HG03460 (cell line): ENCODE measurements around the gene TOX2.

Experiments used
- ATAC-seq: cut with Tn5 transposase; IDR thresholded peaks from one replicate; pipeline ENCODE4 v1.9.1; 2021; ENCODE audit not compliant: unreplicated experiment

The TOX2 gene

DNA sequence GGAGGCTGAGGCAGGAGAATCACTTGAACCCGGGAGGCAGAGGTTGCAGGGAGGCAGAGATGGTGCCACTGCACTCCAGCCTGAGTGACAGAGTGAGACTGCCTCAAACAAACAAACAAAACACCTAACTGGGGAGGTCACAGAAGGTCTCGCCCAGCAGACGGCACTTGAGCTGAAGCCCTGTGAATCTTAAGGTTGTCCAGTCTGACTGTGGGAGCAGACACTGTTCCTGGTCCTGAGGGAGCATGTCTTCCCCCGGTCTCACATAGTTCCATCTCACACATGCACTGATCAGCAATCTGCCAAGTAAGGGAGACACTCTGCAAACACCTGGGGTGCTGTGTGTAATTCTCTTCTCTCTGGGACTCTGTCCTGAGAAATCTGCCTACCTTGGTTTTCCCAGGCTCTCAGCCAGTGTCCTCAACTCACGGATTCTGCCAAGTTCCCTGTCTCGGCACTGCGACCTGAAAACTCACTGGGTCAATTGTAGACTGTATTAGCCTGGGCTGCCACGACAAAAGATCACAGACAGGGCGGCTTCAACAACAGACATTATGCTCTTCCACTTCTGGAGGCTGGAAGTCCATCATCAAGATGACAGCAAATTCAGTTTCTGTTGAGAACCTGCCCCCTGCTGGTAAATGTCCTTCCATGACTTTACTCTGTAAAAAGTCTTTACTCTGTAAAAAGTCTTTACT lies 178.0 kb downstream of the TOX2 start:
- no peak for ATAC-seq

DNA sequence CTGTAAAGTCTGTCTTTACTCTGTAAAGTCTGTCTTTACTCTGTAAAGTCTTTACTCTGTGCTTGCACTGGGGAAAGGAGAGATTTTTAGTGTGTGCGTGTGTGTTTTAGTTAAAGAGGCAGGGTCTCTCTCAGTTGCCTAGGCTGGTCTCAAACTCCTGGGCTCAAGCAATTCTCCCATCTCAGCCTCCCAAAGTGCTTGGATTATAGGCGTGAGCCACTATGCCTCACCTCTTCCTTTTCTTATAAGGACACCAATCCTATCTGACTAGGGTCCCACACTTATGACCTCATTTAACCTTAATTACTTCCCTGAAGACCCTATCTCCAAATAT lies 178.6 kb downstream of the TOX2 start:
- no peak for ATAC-seq

- no peak for ATAC-seq
Measured at GRCh38 chr20:44095831-44096230, 181.2 kb downstream of the TOX2 start.

GRCh38 chr20:44097521-44098255 lies 183.0 kb downstream of the TOX2 start:
- ATAC-seq: no peak

DNA sequence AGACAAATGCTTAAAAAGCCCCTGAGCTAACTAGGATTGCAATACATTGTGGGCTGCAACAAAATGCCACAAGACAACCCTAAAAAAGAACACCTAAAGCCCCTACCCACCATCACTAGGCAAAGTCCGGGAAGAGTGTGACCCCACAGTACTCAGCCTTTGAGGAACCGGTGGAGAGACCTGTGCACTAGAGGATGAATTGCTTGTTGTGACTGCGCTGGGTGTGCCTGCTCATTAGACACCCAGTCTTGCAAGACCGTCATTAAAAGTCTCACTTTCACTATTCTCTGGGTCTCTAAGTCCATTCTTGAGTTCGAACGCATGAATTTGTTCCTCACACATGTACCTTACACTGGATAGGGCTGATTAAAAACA lies 183.6 kb downstream of the TOX2 start:
- ATAC-seq: no peak

DNA sequence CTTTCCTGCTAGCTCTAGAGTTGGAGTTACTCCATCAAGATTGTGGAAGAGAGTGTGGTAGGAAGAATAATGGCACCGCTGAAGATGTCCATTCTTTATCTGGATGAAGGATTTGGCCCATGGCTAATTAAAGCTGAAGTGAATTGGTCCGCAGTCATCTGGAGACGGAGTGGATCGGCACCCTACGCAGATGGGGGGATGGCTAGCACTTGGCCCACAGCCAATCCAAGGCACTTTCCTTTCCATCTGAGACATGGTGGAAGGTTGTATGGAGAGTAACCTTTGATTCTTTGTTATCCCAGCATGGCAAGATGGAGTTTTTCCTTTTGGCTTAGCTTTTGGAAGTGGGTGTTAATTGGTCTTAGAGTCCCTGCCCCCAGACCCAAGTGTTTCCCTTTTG lies 184.0 kb downstream of the TOX2 start:
- ATAC-seq: no peak

DNA sequence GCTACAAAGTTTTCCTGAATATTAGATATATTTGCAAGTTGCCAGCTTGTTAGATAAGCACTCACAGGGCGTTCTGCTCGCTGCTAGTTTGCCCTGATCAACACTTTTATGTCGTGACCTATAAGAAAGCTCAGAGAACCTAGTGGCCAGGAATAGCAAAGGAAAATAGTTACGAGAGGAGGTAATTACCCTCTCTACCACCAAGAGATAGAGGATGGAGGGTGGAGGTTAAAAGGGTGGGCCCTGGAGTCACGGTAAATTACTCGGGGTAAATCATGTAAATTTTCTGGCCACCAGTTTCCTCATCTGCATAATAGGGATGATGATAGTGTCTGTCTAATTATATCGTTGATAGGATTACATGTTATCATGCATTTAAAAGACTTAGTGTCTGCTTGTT lies 185.2 kb downstream of the TOX2 start:
- no peak for ATAC-seq

DNA sequence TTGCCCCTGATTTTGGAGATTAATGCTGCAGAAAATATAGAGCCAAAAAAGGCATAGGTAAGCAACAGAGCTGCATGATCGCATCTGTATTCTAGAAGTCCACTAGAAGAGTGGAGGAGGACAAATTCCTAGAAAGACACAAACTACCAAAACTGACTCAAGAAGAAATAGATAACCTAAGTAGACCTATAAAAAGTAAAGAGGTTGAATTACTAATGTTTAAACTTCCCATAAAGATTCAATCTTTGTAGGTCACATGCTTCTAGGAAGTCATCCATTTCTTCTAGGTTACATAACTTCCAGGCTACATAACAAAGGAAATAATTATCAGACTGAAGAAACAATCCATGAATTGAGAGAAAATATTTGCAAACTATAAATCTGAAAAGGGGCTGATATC lies 187.9 kb downstream of the TOX2 start:
- no peak for ATAC-seq

GRCh38 chr20:44104798-44105517 lies 190.3 kb downstream of the TOX2 start:
- no peak for ATAC-seq

GRCh38 chr20:44106615-44107014 lies 192.0 kb downstream of the TOX2 start:
- ATAC-seq: no peak

- ATAC-seq: no peak
Measured at GRCh38 chr20:44109951-44110361, 195.3 kb downstream of the TOX2 start.

DNA sequence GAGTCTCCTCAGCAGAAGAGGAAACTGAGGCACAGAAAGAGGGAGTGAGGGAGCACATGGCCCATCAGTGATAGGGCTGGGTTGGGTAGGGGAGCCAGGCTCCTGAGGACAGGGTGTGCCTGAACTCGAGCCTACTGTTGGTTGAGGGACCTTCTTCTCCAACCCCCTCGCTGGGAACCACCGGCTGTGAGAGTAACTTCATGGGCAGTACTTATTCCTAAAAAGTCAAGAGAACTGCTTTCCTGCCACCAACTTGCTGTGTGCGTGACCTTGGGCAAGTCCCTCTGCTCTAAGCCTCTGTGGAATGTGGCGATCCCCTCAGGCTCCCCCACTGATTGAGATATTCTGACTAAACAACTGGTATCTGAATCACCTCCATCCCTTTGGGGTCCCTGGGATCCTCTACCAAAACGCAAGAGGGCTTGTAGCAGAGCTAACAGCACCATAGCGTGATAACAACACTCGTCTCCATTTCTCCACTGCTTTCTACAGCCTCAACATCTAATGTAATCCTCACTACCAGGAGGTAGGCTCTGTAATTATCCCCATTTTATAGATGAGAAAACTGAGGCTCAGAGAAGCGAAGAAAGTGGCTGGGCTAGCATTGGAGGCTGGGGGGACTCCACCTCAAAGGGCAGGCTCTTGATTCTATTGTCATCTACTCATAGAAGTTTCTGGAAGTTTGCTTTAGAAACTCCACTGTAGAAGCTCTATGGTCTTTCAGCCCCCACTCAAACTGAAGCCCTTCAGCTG lies 196.3 kb downstream of the TOX2 start:
- no peak for ATAC-seq

- no peak for ATAC-seq
Measured at GRCh38 chr20:44111712-44112335, 197.2 kb downstream of the TOX2 start.

GRCh38 chr20:44112456-44112855 lies 197.8 kb downstream of the TOX2 start:
- no peak for ATAC-seq

- no peak for ATAC-seq
Measured at GRCh38 chr20:44112889-44113617, 198.4 kb downstream of the TOX2 start.

DNA sequence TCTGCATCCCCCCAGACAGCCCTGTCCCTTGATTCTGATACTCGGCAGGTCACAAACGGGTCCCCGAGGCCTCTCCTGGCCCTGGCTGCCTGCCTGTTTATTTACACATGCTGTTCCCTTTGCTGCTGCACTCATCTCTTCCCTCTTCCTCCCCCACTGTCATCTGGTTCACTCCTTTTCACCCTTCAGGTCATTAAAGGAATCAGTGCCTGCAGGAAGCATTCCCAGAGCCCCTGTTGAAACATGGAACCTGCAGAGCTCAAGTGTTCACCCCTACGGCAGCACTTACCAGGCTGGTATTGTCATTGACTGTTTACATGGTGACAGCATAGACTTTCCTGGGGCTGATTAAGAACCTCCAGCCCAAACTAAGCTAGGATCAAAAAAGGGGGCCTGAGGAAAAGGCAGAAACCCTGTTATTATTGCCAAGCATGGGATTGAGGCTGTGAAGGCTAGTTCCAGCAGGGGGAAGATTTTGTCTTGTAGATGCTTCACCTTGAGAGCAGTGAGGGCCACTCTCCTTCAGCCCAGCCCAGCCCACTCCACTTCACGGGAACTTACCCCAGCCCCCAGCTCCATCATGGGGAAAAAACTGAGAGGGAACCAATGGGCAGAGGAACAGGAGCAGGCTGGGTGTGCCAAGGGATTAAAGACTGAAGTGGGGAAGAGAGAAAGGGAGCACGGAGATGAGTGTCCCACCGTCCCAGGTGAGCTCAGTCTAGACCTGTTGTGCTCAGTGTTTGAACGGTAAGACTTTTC lies 199.1 kb downstream of the TOX2 start:
- ATAC-seq: no peak

GRCh38 chr20:44115181-44115580 lies 200.5 kb downstream of the TOX2 start:
- no peak for ATAC-seq

GRCh38 chr20:44115762-44116644 lies 201.4 kb downstream of the TOX2 start:
- no peak for ATAC-seq
